ENCODE results near the gene PLA2G1B.

GRCh38 chr12:120339256-120339655 lies 11.7 kb upstream of the PLA2G1B start:
- no peak for TF ChIP-seq CTCF (IDR thresholded peaks at IDR 0.05)
- TF ChIP-seq POLR2A (IDR thresholded peaks at IDR 0.05): no peak

All from prostate gland (tissue), 2 donors.